HTR-8/SVneo (cell line): Measurements from ENCODE around the gene CLCF1.

Source experiments
- DNase-seq: peaks from one replicate; pipeline ENCODE4 v3.0.0; 2011; ENCODE audit warnings: low spot score, mixed read lengths; ENCODE audit not compliant: insufficient read length
- FAIRE-seq: peaks from 2 replicates; lab custom pipeline; 2011; peaks lifted over from hg19 to GRCh38; lab: Jason Lieb, UNC

CLCF1 gene

GRCh38 chr11:67396587-67397389, 23.4 kb upstream of the CLCF1 start:
- FAIRE-seq, result no peak
- DNase-seq, result no peak

GRCh38 chr11:67396259-67396581, 22.8 kb upstream of the CLCF1 start:
- FAIRE-seq, result no peak
- no peak for DNase-seq

DNA sequence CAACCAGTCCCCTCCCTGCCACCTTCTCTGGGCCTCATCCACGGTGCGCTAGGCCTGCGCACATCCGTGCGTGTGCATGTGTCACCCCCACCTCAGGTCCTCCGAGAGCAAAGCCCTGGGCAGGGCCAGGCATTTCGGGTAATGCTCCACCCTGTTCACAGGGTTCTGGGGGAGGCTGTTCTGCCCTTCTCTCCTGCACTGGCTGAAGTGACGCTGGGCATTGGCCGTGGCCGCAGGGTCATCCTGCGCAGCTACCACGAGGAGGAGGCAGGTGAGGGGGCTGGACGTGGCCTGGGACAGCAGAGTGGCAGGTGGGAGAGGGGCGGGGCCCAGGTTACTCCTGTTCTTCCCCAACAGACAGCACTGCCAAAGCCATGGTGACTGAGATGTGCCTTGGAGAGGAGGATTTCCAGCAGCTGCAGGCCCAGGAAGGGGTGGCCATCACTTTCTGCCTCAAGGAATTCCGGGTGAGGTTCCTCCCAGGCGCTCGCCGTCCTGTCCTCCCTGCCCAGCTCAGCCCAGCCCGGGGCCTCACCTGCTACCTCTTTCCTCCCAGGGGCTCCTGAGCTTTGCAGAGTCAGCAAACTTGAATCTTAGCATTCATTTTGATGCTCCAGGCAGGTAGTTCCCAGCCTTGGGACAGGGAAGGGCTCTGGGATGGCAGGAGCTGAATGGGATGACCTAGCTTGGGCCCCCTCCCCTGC, 22.3 kb upstream of the CLCF1 start:
- DNase-seq, result no peak
- FAIRE-seq, result no peak

DNA sequence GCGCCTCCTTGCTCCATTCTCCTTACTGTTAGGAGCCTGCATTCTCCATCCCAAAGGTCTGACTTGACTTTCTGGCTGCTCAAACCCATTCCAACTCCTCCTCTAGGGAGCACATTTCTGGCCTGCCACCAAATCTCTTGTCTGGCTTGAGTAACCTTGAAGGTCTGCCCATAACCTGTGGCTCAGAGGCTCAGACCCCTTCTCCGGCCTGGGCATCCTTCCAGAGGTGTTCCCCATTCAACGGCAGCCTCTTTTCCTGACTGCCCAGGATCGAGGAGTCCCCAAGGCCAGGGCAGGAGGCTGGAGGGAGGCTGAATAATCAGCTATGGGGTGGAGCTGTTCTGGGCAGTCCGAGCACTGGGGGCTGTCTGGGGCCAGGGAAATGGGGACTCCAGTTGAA, 20.6 kb upstream of the CLCF1 start:
- no peak for FAIRE-seq
- no peak for DNase-seq

DNA sequence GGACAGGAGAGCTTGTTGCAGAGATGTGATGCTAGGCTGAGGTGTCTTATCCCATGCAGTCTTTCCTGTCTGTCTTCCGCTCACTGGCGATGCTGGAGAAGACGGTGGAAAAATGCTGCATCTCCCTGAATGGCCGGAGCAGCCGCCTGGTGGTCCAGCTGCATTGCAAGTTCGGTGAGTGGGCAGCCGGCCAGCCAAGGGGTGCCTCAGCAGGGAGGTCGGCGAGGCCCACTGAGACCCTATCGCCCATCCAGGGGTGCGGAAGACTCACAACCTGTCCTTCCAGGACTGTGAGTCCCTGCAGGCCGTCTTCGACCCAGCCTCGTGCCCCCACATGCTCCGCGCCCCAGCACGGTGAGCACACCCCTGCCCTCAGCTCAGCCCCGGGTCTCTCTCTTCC, 20.0 kb upstream of the CLCF1 start:
- no peak for FAIRE-seq
- no peak for DNase-seq

GRCh38 chr11:67392183-67392715, 18.9 kb upstream of the CLCF1 start:
- no peak for DNase-seq
- FAIRE-seq, result peak; percentile 72

GRCh38 chr11:67391304-67392182, 18.1 kb upstream of the CLCF1 start, which contains the start of gene RAD9A:
Gene RAD9A, plus strand, starts transcription at chr11:67391986. Its CDS starts 59 bp downstream, at chr11:67392045.
- peak; percentile 100 for DNase-seq
- peak; percentile 95 for FAIRE-seq

GRCh38 chr11:67390947-67391303, 17.5 kb upstream of the CLCF1 start:
- FAIRE-seq, result no peak
- DNase-seq, result no peak

DNA sequence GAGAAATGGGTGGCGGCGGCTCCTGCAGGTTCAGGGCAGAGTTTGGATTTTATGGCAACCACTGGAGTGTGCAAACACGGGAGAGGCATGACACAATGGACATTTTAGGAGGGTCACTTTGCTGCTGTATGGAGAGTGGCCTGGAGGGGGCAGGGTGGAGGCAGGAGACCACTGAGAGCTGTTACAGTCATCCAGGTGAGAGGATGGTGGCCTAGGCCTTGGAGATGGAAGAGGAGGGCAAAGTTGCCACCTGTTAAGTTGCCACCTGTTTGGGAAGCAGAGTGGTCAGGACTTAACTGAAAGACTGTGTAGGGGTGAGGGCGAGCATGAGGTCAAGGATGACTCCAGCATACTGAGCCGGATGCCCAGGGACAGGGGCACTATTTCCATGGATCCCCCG, 16.1 kb upstream of the CLCF1 start:
- DNase-seq, result peak; percentile 79
- peak; percentile 93 for FAIRE-seq

DNA sequence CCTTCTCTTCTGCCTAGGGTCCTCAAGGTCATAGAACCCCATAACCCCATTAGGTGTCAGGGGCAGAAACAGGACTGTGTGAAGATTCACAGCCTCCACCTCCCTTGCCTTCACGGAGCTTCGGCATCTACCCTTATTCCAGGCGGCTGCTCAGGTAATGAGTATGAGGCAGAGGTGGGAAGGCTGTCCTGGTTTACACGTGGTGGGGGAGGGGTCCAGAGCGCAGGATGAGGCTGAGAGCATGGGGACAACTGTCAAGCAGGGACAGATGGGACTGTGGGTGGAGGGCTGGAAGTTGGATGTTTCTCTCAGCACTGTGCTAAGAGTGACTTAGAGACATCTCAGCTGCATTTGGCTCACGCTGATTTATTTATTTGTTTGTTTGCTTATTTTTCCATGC, 14.1 kb upstream of the CLCF1 start:
- DNase-seq (no peak), FAIRE-seq (no peak)

DNA sequence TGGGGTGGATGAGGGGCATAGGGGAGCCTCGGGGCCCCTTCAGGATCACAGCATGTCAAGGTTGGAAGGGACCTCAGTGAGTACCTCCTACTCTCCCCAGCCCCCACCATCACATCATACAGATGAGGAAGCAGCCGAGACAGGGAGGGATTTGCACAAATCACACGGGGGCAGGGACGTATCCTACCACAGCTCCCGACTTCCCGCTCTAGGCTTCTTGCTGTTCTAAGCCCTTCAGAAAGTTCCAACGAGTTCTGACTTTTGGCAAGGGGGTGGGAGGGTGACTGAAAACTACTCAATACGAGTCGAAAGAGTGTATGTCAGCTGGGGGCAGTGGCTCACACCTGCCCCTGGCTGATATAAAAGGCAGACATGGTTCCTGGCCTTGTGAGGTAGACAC, 13.7 kb upstream of the CLCF1 start:
- DNase-seq (no peak), FAIRE-seq (no peak)

GRCh38 chr11:67384851-67385366, 11.5 kb upstream of the CLCF1 start:
- peak; percentile 79 for FAIRE-seq

DNA sequence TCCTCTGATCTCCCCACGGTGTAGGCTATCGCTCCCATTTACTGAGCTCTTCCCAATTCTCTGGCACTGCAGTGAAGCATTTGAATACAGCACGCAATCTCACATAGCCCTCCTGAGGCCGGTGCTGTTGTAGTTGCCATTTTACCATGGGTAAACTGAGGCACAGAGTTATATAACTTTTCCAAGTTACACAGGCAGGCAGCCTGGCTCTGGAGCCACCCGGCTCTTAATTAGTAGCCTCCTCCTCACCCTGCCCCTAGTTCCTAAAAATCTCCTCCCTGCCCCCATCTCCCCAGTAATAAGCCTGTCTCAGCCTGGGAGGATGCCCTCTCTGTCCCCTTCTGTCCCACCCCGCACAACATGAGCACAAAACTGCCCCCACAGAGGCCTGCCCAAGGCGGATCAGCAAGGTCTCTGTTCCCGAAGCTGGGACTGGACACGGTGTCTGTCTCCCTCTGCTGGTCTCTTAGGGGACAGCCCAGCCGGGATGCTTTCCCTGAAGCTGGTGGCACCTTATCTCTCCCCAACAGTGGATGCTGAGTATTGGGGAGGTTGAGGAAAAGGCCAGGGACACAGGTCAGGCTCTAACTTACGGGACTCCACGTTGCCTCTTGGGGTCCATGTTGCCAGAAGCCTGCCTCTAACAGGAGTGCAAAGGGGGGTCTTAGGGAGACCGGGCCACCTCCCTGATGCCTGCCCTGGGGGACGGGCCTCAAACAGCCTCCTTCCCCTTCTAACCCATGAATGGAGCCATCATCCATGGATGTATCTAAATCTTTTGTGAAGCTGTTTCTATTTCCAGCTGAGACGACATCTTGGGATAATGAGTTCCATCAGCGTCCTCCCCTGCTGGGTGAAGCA, 9.1 kb upstream of the CLCF1 start:
- peak; percentile 82 for FAIRE-seq
- DNase-seq, result peak; percentile 85

More at GRCh38 chr11:67384851-67385366, 11.5 kb upstream of the CLCF1 start:
- DNase-seq, result no peak

DNA sequence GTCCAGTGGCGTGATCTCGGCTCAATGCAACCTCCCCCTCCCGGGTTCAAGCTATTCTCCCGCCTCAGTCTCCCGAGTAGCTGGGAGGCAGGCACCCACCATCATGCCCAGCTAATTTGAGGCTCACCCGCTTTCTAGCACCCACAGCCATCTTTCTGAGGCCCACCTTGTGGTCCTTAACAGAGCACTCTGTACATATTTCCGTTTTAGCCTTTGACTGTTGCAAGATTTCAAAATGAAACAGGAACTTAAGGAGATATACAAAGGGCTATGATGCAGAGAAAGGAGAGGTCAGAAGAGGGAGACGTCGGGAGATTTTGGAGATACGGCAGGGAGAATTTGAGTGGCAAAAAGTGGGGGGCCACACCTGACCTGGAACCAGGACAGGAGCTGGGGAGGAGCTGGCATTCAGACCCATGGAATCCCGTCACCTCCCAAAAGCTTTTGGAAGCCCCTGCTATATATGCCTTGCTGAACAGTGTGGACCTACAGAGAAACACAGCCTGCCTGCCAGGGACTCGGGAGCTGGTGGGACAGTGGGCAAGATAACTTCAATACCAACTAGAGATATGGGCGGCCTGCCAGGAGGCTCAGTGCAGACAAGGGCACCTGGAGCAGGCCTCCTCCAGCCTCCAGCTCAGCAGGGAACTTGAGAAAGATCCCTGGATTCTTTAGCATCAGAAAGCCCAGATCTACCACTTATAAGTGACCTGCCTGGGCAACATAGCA, 8.0 kb upstream of the CLCF1 start:
- no peak for DNase-seq
- FAIRE-seq, result no peak

DNA sequence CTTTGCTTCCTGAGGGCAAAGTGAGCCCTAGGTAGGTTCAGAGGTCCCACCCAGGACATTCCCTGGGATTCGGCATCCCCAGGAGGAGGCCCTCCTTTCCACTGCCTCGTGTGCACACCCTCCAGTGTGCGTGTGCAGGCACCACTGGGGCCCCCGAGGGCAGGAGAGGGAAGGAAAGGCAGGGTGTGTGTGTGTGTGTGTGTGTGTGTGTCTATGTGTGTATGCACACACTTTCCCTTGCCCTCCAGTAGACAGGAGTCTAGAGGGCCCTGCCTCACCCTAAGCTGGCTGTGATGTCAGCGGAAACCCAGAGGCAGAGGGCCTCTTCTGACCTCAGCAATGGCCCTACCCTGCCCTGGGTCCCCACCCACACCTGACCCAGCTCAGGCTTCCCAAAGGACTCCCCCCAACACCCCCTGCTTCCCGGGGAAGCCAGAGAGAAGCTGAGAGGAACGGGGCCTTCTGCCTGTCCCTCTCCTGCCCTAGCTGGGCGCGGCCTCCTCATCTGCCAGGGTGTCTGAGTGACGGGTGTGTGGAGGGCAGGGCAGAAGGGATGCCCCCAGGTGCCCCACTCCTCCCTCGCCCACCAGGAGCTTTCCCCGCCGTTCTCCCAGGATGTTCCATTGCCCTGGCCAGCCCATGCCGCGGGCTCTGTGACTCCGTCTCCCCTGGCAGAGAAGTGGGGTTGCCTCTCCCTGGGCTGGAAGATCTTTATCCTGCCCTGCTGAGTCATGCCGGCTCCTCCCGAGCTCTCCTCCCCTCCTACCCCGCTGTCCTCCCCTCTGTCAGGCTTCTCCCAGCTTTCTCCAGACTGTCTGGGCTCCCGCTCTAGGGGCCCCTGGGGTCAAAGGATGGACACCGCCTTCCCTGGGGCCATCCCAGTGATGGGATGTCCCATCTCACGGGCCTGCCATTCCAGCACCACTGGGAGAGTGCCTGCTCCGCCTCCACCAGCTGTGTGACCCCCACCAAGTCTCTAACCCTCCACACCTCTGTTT, 6.0 kb upstream of the CLCF1 start:
- DNase-seq (peak; percentile 79), FAIRE-seq (peak; percentile 85)

- no peak for FAIRE-seq
- DNase-seq, result no peak
Measured at GRCh38 chr11:67378544-67378943, 5.1 kb upstream of the CLCF1 start.
